ENCODE measurements around the gene PHAF1.

The PHAF1 gene

GRCh38 chr16:67071476-67072048 lies 38.2 kb upstream of the PHAF1 start:
- H4K20me1 ChIP-seq (ENCODE audit: insufficient read depth, low read length): peaks cover 17% of the 10 kb centered on the region; the same call in 1 of the 2 replicates
- DNase-seq (no peak), ATAC-seq (ENCODE audit: insufficient read depth, low read depth) (no peak)
- H3K4me1 ChIP-seq (ENCODE audit: insufficient read depth, low read length): no peaks in the 10 kb centered on the region
- H3K36me3 ChIP-seq (ENCODE audit: insufficient read depth, low read length): peaks cover 84% of the 10 kb centered on the region
- H2AFZ ChIP-seq (ENCODE audit: low read depth, low read length): no peak overlapping the region
- no peaks in the 10 kb centered on the region for H3K27me3 ChIP-seq (ENCODE audit: insufficient read depth, low read length, poor library complexity)
- no peaks in the 10 kb centered on the region for H3K9me3 ChIP-seq (ENCODE audit: insufficient read depth, low read length, severe bottlenecking)
- no peak overlapping the region for H3K27ac ChIP-seq (ENCODE audit: low read length)
- peaks cover 28% of the 10 kb centered on the region for H3K79me2 ChIP-seq (ENCODE audit: insufficient read depth, low read length)
- no peak overlapping the region for H3K4me2 ChIP-seq (ENCODE audit: insufficient read depth, low read length)
- no peak overlapping the region for H3K9ac ChIP-seq (ENCODE audit: low read depth, low read length)
- TF ChIP-seq EZH2 (IDR thresholded peaks at IDR 0.05; ENCODE audit: borderline replicate concordance, low read depth, low read length, severe bottlenecking): no peak
- TF ChIP-seq CTCF (IDR thresholded peaks at IDR 0.05; ENCODE audit: borderline replicate concordance, extremely low read depth, low read length, poor library complexity, severe bottlenecking): no peak
- no peak overlapping the region for H3K4me3 ChIP-seq (ENCODE audit: low read depth in 1 of 2, low read length in 2 of 2)

- no peaks in the 10 kb centered on the region for H3K9me3 ChIP-seq (ENCODE audit: insufficient read depth, low read length, severe bottlenecking)
- H3K4me2 ChIP-seq (ENCODE audit: insufficient read depth, low read length): no peak overlapping the region
- peaks cover 28% of the 10 kb centered on the region for H3K79me2 ChIP-seq (ENCODE audit: insufficient read depth, low read length)
- no peak overlapping the region for H3K4me3 ChIP-seq (ENCODE audit: low read depth in 1 of 2, low read length in 2 of 2)
- peaks cover 8% of the 10 kb centered on the region; the same call in 1 of the 2 replicates for H4K20me1 ChIP-seq (ENCODE audit: insufficient read depth, low read length)
- no peak overlapping the region for H2AFZ ChIP-seq (ENCODE audit: low read depth, low read length)
- peaks cover 82% of the 10 kb centered on the region for H3K36me3 ChIP-seq (ENCODE audit: insufficient read depth, low read length)
- DNase-seq (no peak), ATAC-seq (ENCODE audit: insufficient read depth, low read depth) (no peak)
- TF ChIP-seq EZH2 (IDR thresholded peaks at IDR 0.05; ENCODE audit: borderline replicate concordance, low read depth, low read length, severe bottlenecking) (no peak), CTCF (IDR thresholded peaks at IDR 0.05; ENCODE audit: borderline replicate concordance, extremely low read depth, low read length, poor library complexity, severe bottlenecking) (no peak)
- no peaks in the 10 kb centered on the region for H3K27me3 ChIP-seq (ENCODE audit: insufficient read depth, low read length, poor library complexity)
- no peak overlapping the region for H3K9ac ChIP-seq (ENCODE audit: low read depth, low read length)
- H3K4me1 ChIP-seq (ENCODE audit: insufficient read depth, low read length): no peaks in the 10 kb centered on the region
- no peak overlapping the region for H3K27ac ChIP-seq (ENCODE audit: low read length)
Observed at GRCh38 chr16:67075331-67075730, 34.4 kb upstream of the PHAF1 start.

- H3K4me2 ChIP-seq (ENCODE audit: insufficient read depth, low read length): no peak overlapping the region
- TF ChIP-seq CTCF (IDR thresholded peaks at IDR 0.05; ENCODE audit: borderline replicate concordance, extremely low read depth, low read length, poor library complexity, severe bottlenecking) (no peak), EZH2 (IDR thresholded peaks at IDR 0.05; ENCODE audit: borderline replicate concordance, low read depth, low read length, severe bottlenecking) (no peak)
- no peak overlapping the region for H2AFZ ChIP-seq (ENCODE audit: low read depth, low read length)
- H3K4me3 ChIP-seq (ENCODE audit: low read depth in 1 of 2, low read length in 2 of 2): no peak overlapping the region
- peaks cover 70% of the 10 kb centered on the region for H3K36me3 ChIP-seq (ENCODE audit: insufficient read depth, low read length)
- H3K9ac ChIP-seq (ENCODE audit: low read depth, low read length): no peak overlapping the region
- no peaks in the 10 kb centered on the region for H3K9me3 ChIP-seq (ENCODE audit: insufficient read depth, low read length, severe bottlenecking)
- no peak for ATAC-seq (ENCODE audit: insufficient read depth, low read depth)
- DNase-seq: no peak
- H3K27me3 ChIP-seq (ENCODE audit: insufficient read depth, low read length, poor library complexity): no peaks in the 10 kb centered on the region
- no peak overlapping the region for H3K27ac ChIP-seq (ENCODE audit: low read length)
- no peaks in the 10 kb centered on the region for H4K20me1 ChIP-seq (ENCODE audit: insufficient read depth, low read length)
- H3K79me2 ChIP-seq (ENCODE audit: insufficient read depth, low read length): peaks cover 22% of the 10 kb centered on the region
- no peaks in the 10 kb centered on the region for H3K4me1 ChIP-seq (ENCODE audit: insufficient read depth, low read length)
Observed at GRCh38 chr16:67077871-67078270, 31.9 kb upstream of the PHAF1 start.

Measured in DND-41 (cell line).